GM21423 (cell line): ENCODE data around the gene MZF1.

ENCODE experiments used
- ATAC-seq: cut with Tn5 transposase; IDR thresholded peaks from one replicate; pipeline ENCODE4 v1.9.1; 2021; ENCODE audit warnings: mild to moderate bottlenecking, moderate library complexity; ENCODE audit not compliant: unreplicated experiment

MZF1 gene

GRCh38 chr19:58515259-58515658 is 57.9 kb downstream of the MZF1 start:
- no peak for ATAC-seq

DNA sequence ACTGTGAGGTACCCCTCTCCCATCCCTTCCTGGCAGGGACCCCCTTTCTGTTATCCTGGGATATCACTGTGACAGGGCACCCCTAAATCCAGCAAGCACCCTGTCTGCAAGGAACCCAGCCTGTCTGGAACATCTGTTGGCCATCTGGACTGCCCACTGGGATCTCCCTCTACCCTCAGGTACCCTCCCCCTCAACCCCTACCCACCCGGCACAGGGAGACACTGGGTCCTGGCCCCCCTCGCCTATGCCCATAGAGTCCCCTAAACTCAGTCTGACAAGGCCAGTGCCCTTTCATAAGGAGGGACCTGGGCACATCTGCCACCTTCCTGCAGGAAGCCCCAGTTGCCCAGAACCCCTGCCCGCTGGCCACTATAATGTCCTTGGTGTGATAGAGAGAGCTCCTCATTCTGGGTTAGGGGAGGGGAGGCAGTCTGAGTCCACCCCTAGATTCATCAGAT is 58.5 kb downstream of the MZF1 start:
- no peak for ATAC-seq

DNA sequence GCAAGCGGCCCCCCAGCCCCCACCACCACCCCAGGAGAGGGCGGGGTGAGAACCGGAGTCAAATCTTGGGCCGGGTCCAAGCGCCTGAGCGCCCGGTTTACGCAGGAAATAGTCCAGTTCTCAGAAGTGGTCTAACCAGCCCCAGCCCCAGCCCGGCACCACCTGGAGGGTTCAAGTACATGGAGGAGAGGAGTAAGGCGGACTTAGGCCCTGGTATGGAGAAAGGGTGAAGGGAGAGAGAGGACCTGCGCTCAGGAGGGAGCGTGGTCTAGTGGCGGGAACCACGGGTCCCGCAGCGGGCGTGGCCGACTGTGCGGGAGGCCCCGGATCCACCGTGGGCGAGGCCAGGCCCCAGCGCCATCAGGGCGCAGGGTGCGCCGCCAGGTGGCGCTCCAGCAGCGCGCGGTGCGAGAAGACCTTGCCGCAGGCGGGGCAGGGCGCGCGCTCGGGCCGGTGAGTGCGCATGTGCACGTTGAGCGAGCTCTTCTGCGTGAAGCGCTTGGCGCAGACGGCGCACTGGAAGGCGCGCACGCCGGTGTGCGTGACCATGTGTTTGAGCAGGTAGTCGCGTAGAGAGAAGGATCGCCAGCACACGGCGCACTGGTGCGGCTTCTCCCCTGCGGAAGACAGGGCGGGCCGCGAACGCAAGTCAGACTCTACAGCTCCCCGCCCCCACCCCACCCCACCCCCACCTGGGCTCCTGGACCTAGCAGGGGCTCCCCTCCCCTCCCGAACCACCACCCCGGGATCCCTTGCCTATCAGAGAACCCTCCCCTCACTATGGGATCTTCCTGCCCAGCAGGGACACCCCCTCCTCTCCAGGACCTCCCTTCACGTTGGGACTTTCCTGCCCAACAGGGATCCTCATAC is 59.2 kb downstream of the MZF1 start:
- peak; percentile 73 for ATAC-seq

- ATAC-seq: no peak
These were observed 59.9 kb downstream of the MZF1 start for GRCh38 chr19:58513213-58513693.
